H9 (cell line): Measurements from ENCODE around the gene NNT. TPM values are rescaled to one million over a fixed set of nuclear protein-coding genes. Genes with fewer than 3 reads are reported as not detected.

ENCODE experiments used
- DNase-seq: peaks from one replicate; pipeline ENCODE4 v3.0.0-alpha.2; 2017
- H2AFZ ChIP-seq: one replicate; pipeline ENCODE4 v1.6.1; 2013; ENCODE audit warnings: mild to moderate bottlenecking, low read length, control low read depth, moderate library complexity
- H2AK5ac ChIP-seq: 2 replicates; pipeline ENCODE4 v1.6.1; 2013; ENCODE audit warnings: low read length, control low read depth, mixed read lengths; ENCODE audit not compliant: insufficient read length
- H2BK120ac ChIP-seq: one replicate; pipeline ENCODE4 v1.6.1; 2013; ENCODE audit warnings: low read depth, mild to moderate bottlenecking, low read length, control low read depth, inconsistent platforms; ENCODE audit not compliant: poor library complexity, severe bottlenecking
- H2BK12ac ChIP-seq: 2 replicates; pipeline ENCODE4 v1.6.1; 2013; ENCODE audit warnings: low read length, control low read depth, mixed read lengths, low read depth; ENCODE audit not compliant: insufficient read length
- H2BK15ac ChIP-seq: 2 replicates; pipeline ENCODE4 v1.6.1; 2013; ENCODE audit warnings: low read depth, low read length, control low read depth
- H2BK20ac ChIP-seq: one replicate; pipeline ENCODE4 v1.6.1; 2013; ENCODE audit warnings: low read depth, mild to moderate bottlenecking, low read length, control low read depth, inconsistent platforms; ENCODE audit not compliant: poor library complexity, severe bottlenecking
- H2BK5ac ChIP-seq: 2 replicates; pipeline ENCODE4 v1.6.1; 2013; ENCODE audit warnings: low read length, control low read depth, mixed read lengths; ENCODE audit not compliant: insufficient read length
- H3K14ac ChIP-seq: 2 replicates; pipeline ENCODE4 v1.6.1; 2013; ENCODE audit warnings: low read length, control low read depth; ENCODE audit not compliant: insufficient read depth
- H3K18ac ChIP-seq: 2 replicates; pipeline ENCODE4 v1.6.1; 2013; ENCODE audit warnings: low read depth, mild to moderate bottlenecking, mixed read lengths, low read length, control low read depth; ENCODE audit not compliant: insufficient read length
- H3K23ac ChIP-seq: 2 replicates; pipeline ENCODE4 v1.6.1; 2013; ENCODE audit warnings: low read length, control low read depth, mixed read lengths, low read depth; ENCODE audit not compliant: insufficient read length
- H3K23me2 ChIP-seq: 2 replicates; pipeline ENCODE4 v1.6.1; 2013; ENCODE audit warnings: low read depth, mild to moderate bottlenecking, mixed read lengths, low read length, control low read depth; ENCODE audit not compliant: insufficient read length, poor library complexity, severe bottlenecking
- H3K27ac ChIP-seq: 2 replicates; pipeline ENCODE4 v1.5.1; 2013; ENCODE audit warnings: low read length, control low read depth, mixed read lengths, low read depth; ENCODE audit not compliant: insufficient read length
- H3K27me3 ChIP-seq: 2 replicates; pipeline ENCODE4 v1.6.1; 2013; ENCODE audit warnings: low read length, control low read depth, inconsistent platforms; ENCODE audit not compliant: insufficient read depth
- H3K4ac ChIP-seq: 2 replicates; pipeline ENCODE4 v1.6.1; 2013; ENCODE audit warnings: low read depth, mild to moderate bottlenecking, control low read depth, inconsistent platforms, low read length, moderate library complexity
- H3K4me1 ChIP-seq: 2 replicates; pipeline ENCODE4 v1.6.1; 2013; ENCODE audit warnings: low read length, control low read depth, inconsistent platforms; ENCODE audit not compliant: insufficient read depth
- H3K4me2 ChIP-seq: 2 replicates; pipeline ENCODE4 v1.6.1; 2013; ENCODE audit warnings: low read length, control low read depth, mixed read lengths; ENCODE audit not compliant: insufficient read length, insufficient read depth
- H3K56ac ChIP-seq: 2 replicates; pipeline ENCODE4 v1.6.1; 2013; ENCODE audit warnings: low read depth, mild to moderate bottlenecking, mixed read lengths, low read length, control low read depth; ENCODE audit not compliant: insufficient read length
- H3K79me1 ChIP-seq: 2 replicates; pipeline ENCODE4 v1.6.1; 2013; ENCODE audit warnings: low read depth, mild to moderate bottlenecking, moderate library complexity, low read length, control low read depth, inconsistent platforms; ENCODE audit not compliant: insufficient read depth, poor library complexity, severe bottlenecking
- H3K79me2 ChIP-seq: 2 replicates; pipeline ENCODE4 v1.6.1; 2013; ENCODE audit warnings: low read length, control low read depth, inconsistent platforms; ENCODE audit not compliant: insufficient read depth
- H3K9ac ChIP-seq: 2 replicates; pipeline ENCODE4 v1.6.1; 2013; ENCODE audit warnings: low read length, control low read depth, mixed read lengths; ENCODE audit not compliant: insufficient read length; ENCODE audit errors: extremely low read depth
- H3K9me3 ChIP-seq: one replicate; pipeline ENCODE4 v1.6.1; 2013; ENCODE audit warnings: low read depth, low read length, inconsistent platforms; ENCODE audit not compliant: control insufficient read depth
- H3T11ph ChIP-seq: one replicate; pipeline ENCODE4 v1.6.1; 2013; ENCODE audit warnings: mild to moderate bottlenecking, low read length, control low read depth, inconsistent platforms
- H4K20me1 ChIP-seq: one replicate; pipeline ENCODE4 v1.6.1; 2013; ENCODE audit not compliant: control insufficient read depth, insufficient read length, insufficient read depth
- H4K5ac ChIP-seq: 2 replicates; pipeline ENCODE4 v1.6.1; 2013; ENCODE audit warnings: low read depth, mild to moderate bottlenecking, mixed read lengths, low read length, control low read depth; ENCODE audit not compliant: insufficient read length
- H4K8ac ChIP-seq: replicated peaks from 2 replicates; pipeline ENCODE4 v1.6.1; 2013; ENCODE audit warnings: low read length, control low read depth, mixed read lengths, low read depth; ENCODE audit not compliant: insufficient read length
- H4K91ac ChIP-seq: 2 replicates; pipeline ENCODE4 v1.6.1; 2013; ENCODE audit warnings: low read depth, mild to moderate bottlenecking, moderate library complexity, mixed read lengths, low read length, control low read depth; ENCODE audit not compliant: insufficient read length
- H3K27ac Mint-ChIP-seq, 3 experiments: 2 replicates in 2 of 3; 3 replicates in 1 of 3; pipeline ENCODE4 v1.8.0; 2020 to 2021; ENCODE audit warnings: mixed read lengths in 3 of 3, mild to moderate bottlenecking in 1 of 3, moderate library complexity in 1 of 3
- H3K27me3 Mint-ChIP-seq: 2 replicates; pipeline ENCODE4 v1.8.0; 2021; ENCODE audit warnings: low read depth, mild to moderate bottlenecking, moderate library complexity, mixed read lengths
- H3K36me3 Mint-ChIP-seq, 3 experiments: 2 replicates in 2 of 3; 3 replicates in 1 of 3; pipeline ENCODE4 v1.8.0; 2020 to 2021; ENCODE audit warnings: low read depth in 3 of 3, mixed read lengths in 3 of 3; ENCODE audit not compliant: insufficient read depth in 1 of 3
- H3K4me1 Mint-ChIP-seq, 2 experiments: 2 replicates each; pipeline ENCODE4 v1.8.0; 2020; ENCODE audit warnings: mixed read lengths in 2 of 2
- H3K4me3 Mint-ChIP-seq, 2 experiments: 2 replicates in 1 of 2; 3 replicates in 1 of 2; pipeline ENCODE4 v1.8.0; 2020 to 2021; ENCODE audit warnings: mild to moderate bottlenecking in 2 of 2, mixed read lengths in 2 of 2, moderate library complexity in 1 of 2
- H3K9me3 Mint-ChIP-seq, 2 experiments: 2 replicates in 1 of 2; 3 replicates in 1 of 2; pipeline ENCODE4 v1.8.0; 2020; ENCODE audit warnings: mild to moderate bottlenecking in 2 of 2, mixed read lengths in 2 of 2, moderate library complexity in 1 of 2
- CTCF ChIP-seq: fragments of 200-600 bp; sonication (generic); conservative IDR thresholded peaks from 3 replicates; pipeline ENCODE4 v1.8.0; 2021; ENCODE audit warnings: antibody characterized with exemption, mild to moderate bottlenecking
- WGBS: extraction: QIAGEN DNeasy Blood & Tissue Kit; methylation state at CpG from one replicate; pipeline ENCODE4 v1.1.7; 2013; ENCODE audit warnings: missing lambda C conversion rate, low lambda C conversion rate, mixed read lengths; ENCODE audit not compliant: insufficient read length; ENCODE audit errors: extremely low coverage; 5-methylcytosine and 5-hydroxymethylcytosine counted together
- total RNA-seq: library from RNA; stranded (reverse); gene quantifications from 2 replicates; pipeline ENCODE4 v1.2.1, GENCODE V29; 2021

The NNT gene
- total RNA-seq, 1 experiment from 2014 or later, result 27.6 TPM

GRCh38 chr5:43728581-43728980 lies 125.6 kb downstream of the NNT start:
- Histone ChIP-seq H3K56ac (no peak overlapping the region), H2BK5ac (no peak overlapping the region), H3K4ac (no peak overlapping the region), H2BK120ac (no peak overlapping the region), H3T11ph (no peak overlapping the region), H2BK12ac (no peak overlapping the region), H4K91ac (no peak overlapping the region), H3K27me3 (no peaks in the 10 kb centered on the region), H3K9me3 (no peaks in the 10 kb centered on the region), H3K4me1 (no peaks in the 10 kb centered on the region), H3K9ac (no peak overlapping the region), H3K79me1 (no peaks in the 10 kb centered on the region), H3K79me2 (no peaks in the 10 kb centered on the region), H4K20me1 (no peaks in the 10 kb centered on the region), H3K23ac (no peak overlapping the region), H3K18ac (no peak overlapping the region), H2AK5ac (no peak overlapping the region), H4K8ac (no peak overlapping the region), H3K4me2 (no peak overlapping the region), H3K23me2 (no peaks in the 10 kb centered on the region), H2BK20ac (no peak overlapping the region), H3K27ac (no peak overlapping the region), H2AFZ (no peak overlapping the region), H4K5ac (no peak overlapping the region), H3K14ac (no peak overlapping the region), H2BK15ac (no peak overlapping the region)
- no CpG with 5 or more reads among the region's 3 CpGs for WGBS
- no peaks in the 10 kb centered on the region for H3K36me3 Mint-ChIP-seq
- no peaks in the 10 kb centered on the region for H3K27me3 Mint-ChIP-seq
- no peak overlapping the region for H3K27ac Mint-ChIP-seq
- TF ChIP-seq CTCF, result no peak
- no peak for DNase-seq
- H3K9me3 Mint-ChIP-seq, result no peaks in the 10 kb centered on the region; a peak in 2 of 5 replicates
- no peak overlapping the region for H3K4me3 Mint-ChIP-seq
- peaks cover 3 to 6% of the 10 kb centered on the region in 2 experiments; a peak in 3 of 4 replicates for H3K4me1 Mint-ChIP-seq
